HFFc6 (cell line): ENCODE measurements around the gene LAYN. TPM values are rescaled to one million over a fixed set of nuclear protein-coding genes. Genes with fewer than 3 reads are reported as not detected.
A peak's percentile ranks its signal among the peaks of the same experiment; 100 is the strongest.

ENCODE experiments used
- DNase-seq: peaks from one replicate; pipeline ENCODE4 v3.0.0-alpha.2; 2018
- H3K27ac Mint-ChIP-seq: 2 replicates; pipeline ENCODE4 v1.8.0; 2020; ENCODE audit warnings: mild to moderate bottlenecking, mixed read lengths
- H3K27me3 Mint-ChIP-seq: 2 replicates; pipeline ENCODE4 v1.8.0; 2021; ENCODE audit warnings: mild to moderate bottlenecking, moderate library complexity, mixed read lengths; ENCODE audit not compliant: insufficient read depth
- H3K36me3 Mint-ChIP-seq: 2 replicates; pipeline ENCODE4 v1.8.0; 2021; ENCODE audit warnings: low read depth, mixed read lengths
- H3K4me1 Mint-ChIP-seq: 2 replicates; pipeline ENCODE4 v1.8.0; 2020; ENCODE audit warnings: low read depth, mixed read lengths
- H3K4me3 Mint-ChIP-seq: 2 replicates; pipeline ENCODE4 v1.8.0; 2020; ENCODE audit warnings: mild to moderate bottlenecking, moderate library complexity, mixed read lengths
- H3K9me3 Mint-ChIP-seq: 2 replicates; pipeline ENCODE4 v1.8.0; 2020; ENCODE audit warnings: mild to moderate bottlenecking, mixed read lengths
- total RNA-seq, 6 experiments: library from RNA; stranded (reverse); fragmentation: NEBNext Ultra II Directional; extraction: Animal tissue kit (Norgen Biotek cat#: 25700); gene quantifications; 2 replicates in 1 of 6; 3 replicates in 5 of 6; pipeline ENCODE4 v1.2.3, GENCODE V29; 2021
- TF ChIP-seq, protein P1 (sequence below): fragments of 200-600 bp; sonication (generic); IDR thresholded peaks from 2 replicates; pipeline ENCODE4 v1.5.0; 2021; ENCODE audit warnings: antibody characterized with exemption, mild to moderate bottlenecking

LAYN gene
- total RNA-seq, 6 experiments from 2014 or later: 79.1 to 148 (median 132) TPM

DNA sequence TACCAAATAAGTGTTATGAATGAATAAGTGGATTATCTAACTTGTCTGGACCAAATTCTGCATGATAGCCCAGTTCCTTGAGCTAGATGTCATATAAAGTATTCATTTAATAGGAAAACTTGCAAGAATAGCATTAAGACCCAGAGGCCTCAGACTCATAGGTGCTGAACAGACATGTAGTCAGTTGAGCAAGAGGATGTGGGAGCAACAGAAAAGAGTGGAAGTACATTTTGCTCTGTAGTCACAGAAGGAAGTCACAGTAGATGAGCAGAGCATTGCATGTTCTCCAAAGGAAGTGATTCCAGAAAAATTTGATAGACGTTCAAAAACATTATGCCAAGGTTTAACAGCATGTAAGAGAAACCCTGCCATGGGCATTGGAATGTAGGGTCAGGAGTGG is 16.5 kb upstream of the LAYN start:
- H3K4me3 Mint-ChIP-seq: no peak overlapping the region
- H3K4me1 Mint-ChIP-seq: peaks cover 58% of the 10 kb centered on the region
- H3K36me3 Mint-ChIP-seq: no peaks in the 10 kb centered on the region
- H3K27me3 Mint-ChIP-seq: no peaks in the 10 kb centered on the region; the same call in 1 of the 2 replicates
- DNase-seq: no peak
- TF ChIP-seq, protein P1, sequence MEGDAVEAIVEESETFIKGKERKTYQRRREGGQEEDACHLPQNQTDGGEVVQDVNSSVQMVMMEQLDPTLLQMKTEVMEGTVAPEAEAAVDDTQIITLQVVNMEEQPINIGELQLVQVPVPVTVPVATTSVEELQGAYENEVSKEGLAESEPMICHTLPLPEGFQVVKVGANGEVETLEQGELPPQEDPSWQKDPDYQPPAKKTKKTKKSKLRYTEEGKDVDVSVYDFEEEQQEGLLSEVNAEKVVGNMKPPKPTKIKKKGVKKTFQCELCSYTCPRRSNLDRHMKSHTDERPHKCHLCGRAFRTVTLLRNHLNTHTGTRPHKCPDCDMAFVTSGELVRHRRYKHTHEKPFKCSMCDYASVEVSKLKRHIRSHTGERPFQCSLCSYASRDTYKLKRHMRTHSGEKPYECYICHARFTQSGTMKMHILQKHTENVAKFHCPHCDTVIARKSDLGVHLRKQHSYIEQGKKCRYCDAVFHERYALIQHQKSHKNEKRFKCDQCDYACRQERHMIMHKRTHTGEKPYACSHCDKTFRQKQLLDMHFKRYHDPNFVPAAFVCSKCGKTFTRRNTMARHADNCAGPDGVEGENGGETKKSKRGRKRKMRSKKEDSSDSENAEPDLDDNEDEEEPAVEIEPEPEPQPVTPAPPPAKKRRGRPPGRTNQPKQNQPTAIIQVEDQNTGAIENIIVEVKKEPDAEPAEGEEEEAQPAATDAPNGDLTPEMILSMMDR: no peak
- no peaks in the 10 kb centered on the region for H3K9me3 Mint-ChIP-seq
- no peak overlapping the region for H3K27ac Mint-ChIP-seq

DNA sequence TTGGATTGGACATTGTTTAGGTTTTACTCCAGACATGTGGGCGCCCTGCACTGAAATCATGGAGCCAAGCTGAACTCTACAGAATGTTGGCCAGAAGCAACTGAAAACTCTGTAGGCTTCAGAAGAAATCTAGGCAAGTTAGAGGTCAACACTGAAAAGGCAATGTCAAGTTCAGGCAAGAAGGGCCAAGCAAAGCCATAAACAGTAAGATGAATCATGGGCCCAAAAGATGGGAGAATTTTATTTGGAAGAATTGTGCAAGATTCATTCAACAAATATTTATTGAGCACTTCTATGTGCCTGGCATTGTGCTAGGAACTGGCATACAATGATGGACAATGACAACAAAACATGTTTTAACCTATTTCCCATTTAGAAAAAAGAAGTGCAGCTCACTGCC is 15.1 kb upstream of the LAYN start:
- no peaks in the 10 kb centered on the region; the same call in 1 of the 2 replicates for H3K27me3 Mint-ChIP-seq
- no peak overlapping the region for H3K27ac Mint-ChIP-seq
- no peak overlapping the region for H3K4me3 Mint-ChIP-seq
- H3K9me3 Mint-ChIP-seq: no peaks in the 10 kb centered on the region
- no peak for DNase-seq
- H3K4me1 Mint-ChIP-seq: peaks cover 66% of the 10 kb centered on the region
- no peaks in the 10 kb centered on the region for H3K36me3 Mint-ChIP-seq
- TF ChIP-seq, protein P1: no peak

DNA sequence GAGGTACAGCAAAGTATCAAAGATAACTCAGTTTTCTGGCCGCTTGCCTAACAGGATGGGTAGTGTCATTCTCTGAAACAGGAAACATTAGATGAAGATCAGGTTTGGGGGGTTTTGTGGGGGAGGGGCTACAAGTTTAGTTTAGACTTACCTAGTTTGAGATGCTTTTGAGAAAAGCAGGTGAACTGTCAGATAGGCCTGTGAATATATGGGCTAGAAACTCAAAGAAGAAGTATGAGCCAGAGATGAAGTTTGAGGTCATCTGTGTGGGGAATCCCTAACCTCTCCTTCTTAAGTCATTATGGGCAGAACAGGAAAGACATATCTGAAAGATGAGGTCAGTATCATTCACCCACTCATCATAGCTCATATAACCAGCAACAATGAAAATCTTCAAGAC is 14.0 kb upstream of the LAYN start:
- H3K27me3 Mint-ChIP-seq: no peaks in the 10 kb centered on the region; the same call in 1 of the 2 replicates
- TF ChIP-seq, protein P1: no peak
- H3K4me1 Mint-ChIP-seq: peaks cover 65% of the 10 kb centered on the region
- H3K36me3 Mint-ChIP-seq: no peaks in the 10 kb centered on the region
- no peaks in the 10 kb centered on the region for H3K9me3 Mint-ChIP-seq
- no peak for DNase-seq
- H3K27ac Mint-ChIP-seq: no peak overlapping the region
- H3K4me3 Mint-ChIP-seq: no peak overlapping the region

DNA sequence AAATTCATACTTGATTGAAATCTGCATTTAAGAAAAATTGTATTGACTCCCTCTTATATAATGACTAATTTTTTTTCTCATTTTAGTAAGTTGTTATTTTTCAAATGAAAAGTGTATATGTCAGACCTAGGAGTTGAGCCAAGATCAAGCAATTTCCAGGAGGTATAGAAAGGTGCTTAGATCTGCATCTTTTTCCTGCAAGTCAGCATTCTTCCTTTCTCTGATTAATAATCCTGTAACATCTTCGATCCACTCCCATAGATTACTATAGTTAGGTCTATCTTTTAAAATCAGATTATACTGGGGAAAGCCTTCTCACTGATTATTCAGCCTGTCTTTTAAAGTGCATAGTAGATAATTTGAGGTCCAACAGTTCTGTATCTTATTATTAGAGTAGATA is 13.2 kb upstream of the LAYN start:
- DNase-seq: no peak
- H3K4me1 Mint-ChIP-seq: peaks cover 65% of the 10 kb centered on the region
- no peak overlapping the region for H3K27ac Mint-ChIP-seq
- no peaks in the 10 kb centered on the region for H3K36me3 Mint-ChIP-seq
- no peak overlapping the region for H3K4me3 Mint-ChIP-seq
- TF ChIP-seq, protein P1: no peak
- H3K9me3 Mint-ChIP-seq: no peaks in the 10 kb centered on the region
- H3K27me3 Mint-ChIP-seq: no peaks in the 10 kb centered on the region; the same call in 1 of the 2 replicates

DNA sequence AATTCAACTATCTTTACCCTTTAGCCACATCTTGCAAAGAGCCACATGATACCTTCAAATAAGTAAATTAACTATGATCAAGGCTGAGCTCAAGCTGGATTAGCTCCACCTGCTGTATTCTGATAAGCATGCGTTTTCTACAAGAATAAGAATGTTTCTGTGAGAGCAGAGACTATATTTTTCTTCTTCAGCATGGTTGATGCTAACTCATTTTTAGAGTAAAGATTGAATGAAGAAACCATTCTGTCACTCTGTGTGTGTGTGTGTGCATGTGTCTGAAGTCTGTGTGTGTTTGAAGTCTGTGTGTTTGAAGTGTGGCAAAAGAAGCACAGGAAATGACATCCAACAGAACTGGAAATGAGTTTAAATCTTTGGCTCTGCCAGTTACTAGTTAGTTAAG is 12.0 kb upstream of the LAYN start:
- Mint-ChIP-seq H3K4me1 (peaks cover 69% of the 10 kb centered on the region), H3K27ac (peak overlapping the region; percentile 30; the same call in 1 of the 2 replicates), H3K36me3 (no peaks in the 10 kb centered on the region), H3K4me3 (no peak overlapping the region), H3K9me3 (no peaks in the 10 kb centered on the region), H3K27me3 (no peaks in the 10 kb centered on the region; the same call in 1 of the 2 replicates)
- no peak for DNase-seq
- TF ChIP-seq, protein P1: no peak; the same call in 1 of the 2 replicates

DNA sequence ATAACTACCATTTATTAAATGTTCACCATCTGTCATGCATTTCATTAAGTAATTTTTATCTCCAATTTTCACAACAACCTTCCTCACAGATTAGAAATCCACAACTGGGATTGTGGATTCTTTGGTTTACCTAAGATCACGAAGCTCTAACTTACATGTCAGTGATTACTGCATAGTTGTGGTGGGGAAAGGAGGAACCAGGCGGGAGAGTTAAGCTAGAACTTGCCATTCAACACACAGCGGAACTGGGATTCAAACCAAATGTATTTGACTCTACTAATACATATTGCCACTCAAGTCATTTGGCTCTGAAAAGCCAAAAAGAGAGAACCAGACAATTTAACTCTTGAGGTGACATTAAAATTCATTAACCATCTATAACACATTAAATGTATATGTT is 10.4 kb upstream of the LAYN start:
- Mint-ChIP-seq H3K4me1 (peaks cover 70% of the 10 kb centered on the region), H3K27me3 (no peaks in the 10 kb centered on the region; the same call in 1 of the 2 replicates), H3K9me3 (no peaks in the 10 kb centered on the region), H3K4me3 (no peak overlapping the region; the same call in 1 of the 2 replicates), H3K27ac (no peak overlapping the region), H3K36me3 (no peaks in the 10 kb centered on the region)
- no peak for DNase-seq
- TF ChIP-seq, protein P1: no peak
